Stimulated activated CD8-positive, alpha-beta memory T cell treated with anti-CD3 and anti-CD28 coated beads, Interleukin-7, amount 100 ng/mL, for 4 hours (primary cell): ENCODE results near the gene COL25A1.

Experiments used
- DNase-seq, 2 donors: peaks; one replicate each; pipeline ENCODE4 v3.0.0-alpha.2; 2020; ENCODE audit warnings: low read depth in 2 of 2

COL25A1 gene

GRCh38 chr4:109291707-109292238 lies 10.7 kb downstream of the COL25A1 start:
- DNase-seq, result no peak

GRCh38 chr4:109290918-109291317 lies 11.5 kb downstream of the COL25A1 start:
- DNase-seq, result no peak

- no peak for DNase-seq
Observed at GRCh38 chr4:109278594-109279031, 23.8 kb downstream of the COL25A1 start.

GRCh38 chr4:109276482-109277095 lies 25.9 kb downstream of the COL25A1 start:
- DNase-seq, result no peak

GRCh38 chr4:109275066-109275745 lies 27.3 kb downstream of the COL25A1 start:
- no peak for DNase-seq

- no peak for DNase-seq
Observed at GRCh38 chr4:109266891-109267290, 35.6 kb downstream of the COL25A1 start.

GRCh38 chr4:109266236-109266635 lies 36.2 kb downstream of the COL25A1 start:
- no peak for DNase-seq

- DNase-seq, result no peak
Observed at GRCh38 chr4:109263721-109264120, 38.7 kb downstream of the COL25A1 start.

GRCh38 chr4:109256818-109257217 lies 45.6 kb downstream of the COL25A1 start:
- DNase-seq, result no peak

- DNase-seq, result no peak
Observed at GRCh38 chr4:109254845-109255244, 47.6 kb downstream of the COL25A1 start.

GRCh38 chr4:109251396-109251795 lies 51.1 kb downstream of the COL25A1 start:
- DNase-seq, result no peak

- DNase-seq, result no peak
Observed at GRCh38 chr4:109248322-109248900, 54.0 kb downstream of the COL25A1 start.

- DNase-seq, result no peak
Observed at GRCh38 chr4:109243871-109244270, 58.6 kb downstream of the COL25A1 start.

- no peak for DNase-seq
Observed at GRCh38 chr4:109238746-109239145, 63.7 kb downstream of the COL25A1 start.

- DNase-seq, result no peak
Observed at GRCh38 chr4:109235683-109236082, 66.8 kb downstream of the COL25A1 start.

- no peak for DNase-seq
Observed at GRCh38 chr4:109234596-109234995, 67.9 kb downstream of the COL25A1 start.

- DNase-seq, result no peak
Observed at GRCh38 chr4:109233570-109233969, 68.9 kb downstream of the COL25A1 start.

- DNase-seq, result no peak
Observed at GRCh38 chr4:109232681-109233080, 69.8 kb downstream of the COL25A1 start.

- DNase-seq, result no peak
Observed at GRCh38 chr4:109231331-109231730, 71.1 kb downstream of the COL25A1 start.

- no peak for DNase-seq
Observed at GRCh38 chr4:109229028-109229427, 73.4 kb downstream of the COL25A1 start.

- DNase-seq, result no peak
Observed at GRCh38 chr4:109218288-109218687, 84.2 kb downstream of the COL25A1 start.

- DNase-seq, result no peak
Observed at GRCh38 chr4:109216085-109216696, 86.3 kb downstream of the COL25A1 start.

- DNase-seq, result no peak
Observed at GRCh38 chr4:109215506-109215905, 87.0 kb downstream of the COL25A1 start.
